ENCODE data around the gene CIPC.

CIPC gene

GRCh38 chr14:77100961-77101360, 2.9 kb downstream of the CIPC start:
- no peak overlapping the region for H3K4me3 ChIP-seq (ENCODE audit: low read depth, low read length)
- no peak for TF ChIP-seq CTCF (IDR thresholded peaks at IDR 0.05; ENCODE audit: low read depth, low read length)
- in situ Hi-C loops (cut with HindIII; ENCODE audit: low sequenced_read_pairs), result no loop called here
- no peak for DNase-seq (ENCODE audit: low read depth, low spot score)

GRCh38 chr14:77102154-77102553, 4.1 kb downstream of the CIPC start:
- no peak for DNase-seq (ENCODE audit: low read depth, low spot score)
- TF ChIP-seq CTCF (IDR thresholded peaks at IDR 0.05; ENCODE audit: low read depth, low read length), result no peak
- in situ Hi-C loops (cut with HindIII; ENCODE audit: low sequenced_read_pairs), result no loop called here
- H3K4me3 ChIP-seq (ENCODE audit: low read depth, low read length), result no peak overlapping the region

GRCh38 chr14:77103475-77103874, 5.4 kb downstream of the CIPC start:
- in situ Hi-C loops (cut with HindIII; ENCODE audit: low sequenced_read_pairs), result no loop called here
- no peak overlapping the region for H3K4me3 ChIP-seq (ENCODE audit: low read depth, low read length)
- DNase-seq (ENCODE audit: low read depth, low spot score), result no peak
- no peak for TF ChIP-seq CTCF (IDR thresholded peaks at IDR 0.05; ENCODE audit: low read depth, low read length)

- TF ChIP-seq CTCF (IDR thresholded peaks at IDR 0.05; ENCODE audit: low read depth, low read length), result no peak
- in situ Hi-C loops (cut with HindIII; ENCODE audit: low sequenced_read_pairs), result no loop called here
Measured at GRCh38 chr14:77103951-77104350, 5.9 kb downstream of the CIPC start.

GRCh38 chr14:77104393-77104792, 6.3 kb downstream of the CIPC start:
- DNase-seq (ENCODE audit: low read depth, low spot score), result no peak
- no peak for TF ChIP-seq CTCF (IDR thresholded peaks at IDR 0.05; ENCODE audit: low read depth, low read length)
- in situ Hi-C loops (cut with HindIII; ENCODE audit: low sequenced_read_pairs), result no loop called here
- H3K4me3 ChIP-seq (ENCODE audit: low read depth, low read length), result no peak overlapping the region

More at GRCh38 chr14:77103951-77104350, 5.9 kb downstream of the CIPC start:
- no peak overlapping the region for H3K4me3 ChIP-seq (ENCODE audit: low read depth, low read length)
- no peak for DNase-seq (ENCODE audit: low read depth, low spot score)

GRCh38 chr14:77105145-77105939, 7.3 kb downstream of the CIPC start:
- H3K4me3 ChIP-seq (ENCODE audit: low read depth, low read length), result no peak overlapping the region
- no peak for DNase-seq (ENCODE audit: low read depth, low spot score)
- no peak for TF ChIP-seq CTCF (IDR thresholded peaks at IDR 0.05; ENCODE audit: low read depth, low read length)
- in situ Hi-C loops (cut with HindIII; ENCODE audit: low sequenced_read_pairs), result no loop called here

All from astrocyte of the spinal cord (primary cell).